ENCODE measurements around the gene SORCS1.

SORCS1 gene

GRCh38 chr10:106859892-106860652 is 304.4 kb downstream of the SORCS1 start:
- Histone ChIP-seq H3K36me3 (ENCODE audit: control insufficient read depth, insufficient read depth, low read length) (no peaks in the 10 kb centered on the region), H3K4me3 (ENCODE audit: low read depth, low read length) (no peak overlapping the region), H3K27ac (no peak overlapping the region), H3K9me3 (ENCODE audit: control insufficient read depth, low read length) (no peaks in the 10 kb centered on the region), H3K4me1 (no peaks in the 10 kb centered on the region), H3K27me3 (ENCODE audit: control insufficient read depth, insufficient read depth, low read length) (no peaks in the 10 kb centered on the region), H3K79me2 (no peaks in the 10 kb centered on the region), H3K4me2 (ENCODE audit: low read length) (no peak overlapping the region), H3K9ac (no peak overlapping the region), H2AFZ (no peak overlapping the region)
- TF ChIP-seq CTCF (IDR thresholded peaks at IDR 0.05): no peak

GRCh38 chr10:106857728-106858127 is 306.8 kb downstream of the SORCS1 start:
- no peak overlapping the region for H3K4me2 ChIP-seq (ENCODE audit: low read length)
- no peak overlapping the region for H2AFZ ChIP-seq
- H3K9ac ChIP-seq: no peak overlapping the region
- no peaks in the 10 kb centered on the region for H3K27me3 ChIP-seq (ENCODE audit: control insufficient read depth, insufficient read depth, low read length)
- H3K4me3 ChIP-seq (ENCODE audit: low read depth, low read length): no peak overlapping the region
- TF ChIP-seq CTCF (IDR thresholded peaks at IDR 0.05): no peak
- H3K36me3 ChIP-seq (ENCODE audit: control insufficient read depth, insufficient read depth, low read length): no peaks in the 10 kb centered on the region
- no peak overlapping the region for H3K27ac ChIP-seq
- no peaks in the 10 kb centered on the region for H3K4me1 ChIP-seq
- no peaks in the 10 kb centered on the region for H3K9me3 ChIP-seq (ENCODE audit: control insufficient read depth, low read length)
- no peaks in the 10 kb centered on the region for H3K79me2 ChIP-seq

GRCh38 chr10:106857213-106857612 is 307.3 kb downstream of the SORCS1 start:
- H3K9me3 ChIP-seq (ENCODE audit: control insufficient read depth, low read length): no peaks in the 10 kb centered on the region
- H3K4me3 ChIP-seq (ENCODE audit: low read depth, low read length): no peak overlapping the region
- no peak for TF ChIP-seq CTCF (IDR thresholded peaks at IDR 0.05)
- no peaks in the 10 kb centered on the region for H3K27me3 ChIP-seq (ENCODE audit: control insufficient read depth, insufficient read depth, low read length)
- H3K9ac ChIP-seq: no peak overlapping the region
- no peak overlapping the region for H3K27ac ChIP-seq
- H3K4me1 ChIP-seq: no peaks in the 10 kb centered on the region
- H3K4me2 ChIP-seq (ENCODE audit: low read length): no peak overlapping the region
- no peaks in the 10 kb centered on the region for H3K79me2 ChIP-seq
- H3K36me3 ChIP-seq (ENCODE audit: control insufficient read depth, insufficient read depth, low read length): no peaks in the 10 kb centered on the region
- H2AFZ ChIP-seq: no peak overlapping the region

- no peaks in the 10 kb centered on the region for H3K36me3 ChIP-seq (ENCODE audit: control insufficient read depth, insufficient read depth, low read length)
- no peak overlapping the region for H3K9ac ChIP-seq
- TF ChIP-seq CTCF (IDR thresholded peaks at IDR 0.05): no peak
- no peak overlapping the region for H3K4me2 ChIP-seq (ENCODE audit: low read length)
- H3K4me1 ChIP-seq: no peaks in the 10 kb centered on the region
- H2AFZ ChIP-seq: no peak overlapping the region
- no peak overlapping the region for H3K4me3 ChIP-seq (ENCODE audit: low read depth, low read length)
- H3K27ac ChIP-seq: no peak overlapping the region
- H3K79me2 ChIP-seq: no peaks in the 10 kb centered on the region
- H3K27me3 ChIP-seq (ENCODE audit: control insufficient read depth, insufficient read depth, low read length): no peaks in the 10 kb centered on the region
- H3K9me3 ChIP-seq (ENCODE audit: control insufficient read depth, low read length): no peaks in the 10 kb centered on the region
Measured at GRCh38 chr10:106836933-106837663, 327.4 kb downstream of the SORCS1 start.
